Testis (tissue), 2 donors: ENCODE results near the gene WDR18.

Experiments
- CTCF ChIP-seq, 3 experiments: fragments of 450-650 bp in 2 of 3; fragments of 200-600 bp in 1 of 3; sonication (generic) in 1 of 3; IDR thresholded peaks; one replicate each; pipeline ENCODE4 v1.5.1; 2016 to 2019; ENCODE audit warnings: antibody characterized with exemption in 3 of 3, mild to moderate bottlenecking in 2 of 3, moderate library complexity in 1 of 3
- POLR2A ChIP-seq: fragments of 450-650 bp; IDR thresholded peaks from one replicate; pipeline ENCODE4 v1.6.1; 2017; ENCODE audit warnings: antibody characterized with exemption, mild to moderate bottlenecking, moderate library complexity

- TF ChIP-seq CTCF (IDR thresholded peaks at IDR 0.05) (no peak), POLR2A (no peak)
Measured at GRCh38 chr19:996051-996838, 12.1 kb downstream of the WDR18 start.
